Measurements from ENCODE around the gene ATP8B3. TPM values are rescaled to one million over a fixed set of nuclear protein-coding genes. Genes with fewer than 3 reads are reported as not detected.

Gene ATP8B3
- total RNA-seq, 6 experiments from 2014 or later, result 4.9 to 8.8 (median 7.6) TPM

GRCh38 chr19:1814833-1815604, 2.9 kb upstream of the ATP8B3 start:
- Mint-ChIP-seq H3K4me3 (no peak overlapping the region), H3K4me1 (ENCODE audit: low read depth) (peaks cover 17% of the 10 kb centered on the region), H3K27ac (no peak overlapping the region), H3K27me3 (ENCODE audit: insufficient read depth) (peaks cover 10% of the 10 kb centered on the region), H3K9me3 (no peaks in the 10 kb centered on the region), H3K36me3 (ENCODE audit: low read depth) (no peaks in the 10 kb centered on the region)
- no peak for TF ChIP-seq CTCF (IDR thresholded peaks at IDR 0.05)
- no peak for DNase-seq

- H3K27me3 Mint-ChIP-seq (ENCODE audit: insufficient read depth), result peaks cover 10% of the 10 kb centered on the region
- no peak overlapping the region for H3K27ac Mint-ChIP-seq
- no peak for DNase-seq
- no peaks in the 10 kb centered on the region for H3K9me3 Mint-ChIP-seq
- no peaks in the 10 kb centered on the region for H3K36me3 Mint-ChIP-seq (ENCODE audit: low read depth)
- TF ChIP-seq CTCF (IDR thresholded peaks at IDR 0.05), result no peak
- peaks cover 17% of the 10 kb centered on the region for H3K4me1 Mint-ChIP-seq (ENCODE audit: low read depth)
- no peak overlapping the region for H3K4me3 Mint-ChIP-seq
Measured at GRCh38 chr19:1814391-1814790, 2.3 kb upstream of the ATP8B3 start.

GRCh38 chr19:1813192-1814182, 1.4 kb upstream of the ATP8B3 start:
- peak; percentile 28 for TF ChIP-seq CTCF (IDR thresholded peaks at IDR 0.05)
- Mint-ChIP-seq H3K27me3 (ENCODE audit: insufficient read depth) (peaks cover 10% of the 10 kb centered on the region), H3K4me3 (peak overlapping the region; percentile 93), H3K36me3 (ENCODE audit: low read depth) (no peaks in the 10 kb centered on the region), H3K27ac (peak overlapping the region; percentile 96), H3K9me3 (no peaks in the 10 kb centered on the region), H3K4me1 (ENCODE audit: low read depth) (peaks cover 17% of the 10 kb centered on the region)
- no peak for DNase-seq

- Mint-ChIP-seq H3K9me3 (no peaks in the 10 kb centered on the region), H3K27ac (peak overlapping the region; percentile 96), H3K4me1 (ENCODE audit: low read depth) (peaks cover 17% of the 10 kb centered on the region), H3K36me3 (ENCODE audit: low read depth) (no peaks in the 10 kb centered on the region), H3K4me3 (peak overlapping the region; percentile 93), H3K27me3 (ENCODE audit: insufficient read depth) (peaks cover 10% of the 10 kb centered on the region)
- TF ChIP-seq CTCF (IDR thresholded peaks at IDR 0.05), result peak; percentile 76
- peak; percentile 93 for DNase-seq
Measured at GRCh38 chr19:1812426-1813191, 533 bp upstream of the ATP8B3 start.

GRCh38 chr19:1811472-1811894, 593 bp downstream of the ATP8B3 start:
- Mint-ChIP-seq H3K27me3 (ENCODE audit: insufficient read depth) (peaks cover 10% of the 10 kb centered on the region), H3K4me3 (peak overlapping the region; percentile 74), H3K36me3 (ENCODE audit: low read depth) (no peaks in the 10 kb centered on the region), H3K9me3 (no peaks in the 10 kb centered on the region), H3K4me1 (ENCODE audit: low read depth) (peaks cover 17% of the 10 kb centered on the region), H3K27ac (peak overlapping the region; percentile 25)
- TF ChIP-seq CTCF (IDR thresholded peaks at IDR 0.05), result no peak
- DNase-seq, result peak; percentile 68

Measured in HFFc6 (cell line).